ENCODE measurements around the gene KRTAP10-12. TPM values are rescaled to one million over a fixed set of nuclear protein-coding genes. Genes with fewer than 3 reads are reported as not detected.

The KRTAP10-12 gene
- total RNA-seq, 1 experiment from 2014 or later = not detected

- no TSS peak for BruUV-seq (replicated peaks)
- Histone ChIP-seq H3K4me3 (ENCODE audit: low read depth in 2 of 2, low read length in 2 of 2) (no peak overlapping the region), H3K9me3 (ENCODE audit: control insufficient read depth, insufficient read depth, low read depth, low read length) (no peaks in the 10 kb centered on the region), H3K36me3 (ENCODE audit: control insufficient read depth, insufficient read depth, low read length) (no peaks in the 10 kb centered on the region), H3K27ac (ENCODE audit: low read length) (no peak overlapping the region), H3K4me1 (ENCODE audit: control insufficient read depth, insufficient read depth, low read length) (no peaks in the 10 kb centered on the region; the same call in none of the 2 replicates), H3K27me3 (ENCODE audit: control insufficient read depth, insufficient read depth, low read length) (no peaks in the 10 kb centered on the region)
- ChIA-PET POLR2A (interaction anchor here (0.5 kb wide), 1 partner anchor 10 kb away, joined by 3 read pairs; no protein-coding TSS in a partner anchor), CTCF (no interaction called here)
- no peak for DNase-seq (ENCODE audit: low read depth, low spot score)
- intact Hi-C loops (cut with micrococcal nuclease; ENCODE audit: unreplicated experiment) (no loop called here), in situ Hi-C loops (cut with HindIII; ENCODE audit: low pct_unique_long_range_greater_than_20kb, low sequenced_read_pairs) (no loop called here)
- no peak for ATAC-seq
- TF ChIP-seq SIN3A (IDR thresholded peaks at IDR 0.05; ENCODE audit: borderline replicate concordance, insufficient read depth, low read depth, low read length) = no peak
- no peak for TF ChIP-seq POLR2AphosphoS5 (IDR thresholded peaks at IDR 0.05; ENCODE audit: low read depth, low read length)
- no peak for TF ChIP-seq REST (IDR thresholded peaks at IDR 0.05; ENCODE audit: insufficient read depth in 1 of 2, low read depth in 2 of 2, low read length in 1 of 2)
- TF ChIP-seq TCF7L2 (IDR thresholded peaks at IDR 0.05; ENCODE audit: low read depth, low read length) = no peak
- no peak for TF ChIP-seq CTCF (IDR thresholded peaks at IDR 0.05)
Observed at GRCh38 chr21:44706706-44707581, 10.0 kb downstream of the KRTAP10-12 start.

DNA sequence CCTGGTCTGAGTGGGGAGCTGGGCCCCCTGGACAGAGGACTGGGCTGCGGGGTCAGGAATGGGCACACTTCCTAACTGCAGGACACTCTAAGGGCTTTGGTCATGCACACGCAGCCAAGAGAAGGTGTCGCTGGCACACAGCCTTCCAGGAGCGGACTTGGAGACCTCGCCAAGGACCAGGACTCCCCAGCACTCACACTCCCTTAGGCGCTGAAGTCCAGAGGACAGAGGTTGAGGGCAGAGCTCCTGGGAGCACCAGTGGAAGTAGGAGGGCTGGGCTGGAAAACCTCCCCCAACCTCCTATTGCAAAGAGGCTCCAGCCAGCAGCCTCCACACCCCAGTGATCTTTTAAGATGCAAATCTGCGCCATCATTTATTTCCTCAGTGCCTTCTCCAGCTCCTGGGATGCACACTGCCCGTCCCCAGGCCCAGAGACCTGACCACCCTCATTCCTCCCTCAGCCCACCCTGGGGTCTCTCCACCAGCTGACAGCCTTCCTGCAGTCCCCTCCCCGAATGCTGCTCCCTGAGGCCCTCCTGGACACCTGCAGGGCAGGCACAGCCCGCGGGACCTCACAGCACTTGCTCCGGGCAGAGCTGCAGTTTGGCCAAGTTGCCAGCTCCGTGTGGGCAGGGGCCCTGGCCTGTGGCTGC is 11.4 kb downstream of the KRTAP10-12 start:
- no peaks in the 10 kb centered on the region; the same call in none of the 2 replicates for H3K4me1 ChIP-seq (ENCODE audit: control insufficient read depth, insufficient read depth, low read length)
- no peak overlapping the region for H3K4me3 ChIP-seq (ENCODE audit: low read depth in 2 of 2, low read length in 2 of 2)
- no peaks in the 10 kb centered on the region for H3K27me3 ChIP-seq (ENCODE audit: control insufficient read depth, insufficient read depth, low read length)
- no TSS peak for BruUV-seq (replicated peaks)
- TF ChIP-seq CTCF (IDR thresholded peaks at IDR 0.05) (no peak), SIN3A (IDR thresholded peaks at IDR 0.05; ENCODE audit: borderline replicate concordance, insufficient read depth, low read depth, low read length) (no peak), POLR2AphosphoS5 (IDR thresholded peaks at IDR 0.05; ENCODE audit: low read depth, low read length) (no peak), REST (IDR thresholded peaks at IDR 0.05; ENCODE audit: insufficient read depth in 1 of 2, low read depth in 2 of 2, low read length in 1 of 2) (no peak), TCF7L2 (IDR thresholded peaks at IDR 0.05; ENCODE audit: low read depth, low read length) (no peak)
- no peak for DNase-seq (ENCODE audit: low read depth, low spot score)
- ChIA-PET POLR2A (no interaction called here), CTCF (no interaction called here)
- intact Hi-C loops (cut with micrococcal nuclease; ENCODE audit: unreplicated experiment) (no loop called here), in situ Hi-C loops (cut with HindIII; ENCODE audit: low pct_unique_long_range_greater_than_20kb, low sequenced_read_pairs) (no loop called here)
- H3K27ac ChIP-seq (ENCODE audit: low read length) = no peak overlapping the region
- H3K9me3 ChIP-seq (ENCODE audit: control insufficient read depth, insufficient read depth, low read depth, low read length) = no peaks in the 10 kb centered on the region
- H3K36me3 ChIP-seq (ENCODE audit: control insufficient read depth, insufficient read depth, low read length) = no peaks in the 10 kb centered on the region
- peak; percentile 56 for ATAC-seq

All from Panc1 (cell line).